ENCODE results near the gene SMIM33. TPM values are rescaled to one million over a fixed set of nuclear protein-coding genes. Genes with fewer than 3 reads are reported as not detected.
"Not testable (repeated sequence)": the region's sequence is repeated elsewhere in the genome, so short reads cannot be mapped to it uniquely, and the experiment has no call there.

Gene SMIM33
- total RNA-seq, 1 experiment from 2014 or later: not detected

GRCh38 chr5:139503879-139504278 is 33.1 kb downstream of the SMIM33 start:
- peak; percentile 27 for DNase-seq (ENCODE audit: low spot score)
- peaks cover 13% of the 10 kb centered on the region for H3K27me3 Mint-ChIP-seq (ENCODE audit: low read depth)
- H3K4me3 Mint-ChIP-seq: peak overlapping the region; percentile 54
- H3K4me1 Mint-ChIP-seq: peaks cover 27% of the 10 kb centered on the region
- peaks cover 11% of the 10 kb centered on the region for H3K36me3 Mint-ChIP-seq
- H3K27ac Mint-ChIP-seq, ATAC-seq, POLR2A ChIA-PET: not testable (repeated sequence)
- TF ChIP-seq MAX (CRISPR knock-in tag; IDR thresholded peaks at IDR 0.05): peak; percentile 37; the same call in 1 of the 2 replicates
- CTCF ChIA-PET: interaction anchor here (1.3 to 1.7 kb wide), 3 partner anchors 10 to 81 kb away, joined by 3 to 9 read pairs (median 5); partner anchors contain the start of gene STING1
- peaks cover 13% of the 10 kb centered on the region for H3K9me3 Mint-ChIP-seq

- Mint-ChIP-seq H3K9me3 (peaks cover 13% of the 10 kb centered on the region), H3K4me1 (peaks cover 27% of the 10 kb centered on the region), H3K36me3 (peaks cover 11% of the 10 kb centered on the region), H3K4me3 (0 out of 2 replicates have a peak overlapping the region, but pooled peaks have one; percentile 14), H3K27me3 (ENCODE audit: low read depth) (peaks cover 13% of the 10 kb centered on the region)
- ATAC-seq; H3K27ac Mint-ChIP-seq; DNase-seq (ENCODE audit: low spot score); POLR2A ChIA-PET: not testable (repeated sequence)
- CTCF ChIA-PET: interaction anchor here (0.9 to 1.7 kb wide), 5 partner anchors 9 to 82 kb away, joined by 3 to 9 read pairs (median 4); partner anchors contain the start of gene STING1
These were observed 33.9 kb downstream of the SMIM33 start for GRCh38 chr5:139504722-139505121.

- ChIA-PET POLR2A (interaction anchor here (0.7 to 1.1 kb wide), 5 partner anchors 73 to 171 kb away, joined by 3 to 7 read pairs (median 3); partner anchors contain the start of genes CXXC5 and DNAJC18), CTCF (interaction anchor here (0.6 to 8.4 kb wide), 30 partner anchors 8 to 1063 kb away, joined by 3 to 208 read pairs (median 5); partner anchors contain the start of genes DNAJC18, ECSCR, STING1 and UBE2D2)
- no peak overlapping the region for H3K27ac Mint-ChIP-seq
- H3K36me3 Mint-ChIP-seq: peaks cover 11% of the 10 kb centered on the region
- H3K27me3 Mint-ChIP-seq (ENCODE audit: low read depth): peaks cover 8% of the 10 kb centered on the region
- no peak overlapping the region for H3K4me3 Mint-ChIP-seq
- H3K9me3 Mint-ChIP-seq: peaks cover 14% of the 10 kb centered on the region
- peaks cover 8% of the 10 kb centered on the region for H3K4me1 Mint-ChIP-seq
- no peak for ATAC-seq
- no peak for DNase-seq (ENCODE audit: low spot score)
- no peak for TF ChIP-seq ATF3 (CRISPR knock-in tag; conservative IDR thresholded peaks at IDR 0.05)
- TF ChIP-seq PRDM15 (CRISPR knock-in tag; IDR thresholded peaks at IDR 0.05): no peak
- TF ChIP-seq EMX1 (CRISPR knock-in tag; IDR thresholded peaks at IDR 0.05): no peak
- TF ChIP-seq MLX (CRISPR knock-in tag; IDR thresholded peaks at IDR 0.05): no peak
- no peak for TF ChIP-seq ZNF281 (CRISPR knock-in tag; IDR thresholded peaks at IDR 0.05)
- TF ChIP-seq MYBL2 (CRISPR knock-in tag; IDR thresholded peaks at IDR 0.05): no peak
- TF ChIP-seq E2F4 (CRISPR knock-in tag; IDR thresholded peaks at IDR 0.05; ENCODE audit: borderline replicate concordance, low read depth): no peak
- TF ChIP-seq NR3C1 (CRISPR knock-in tag; conservative IDR thresholded peaks at IDR 0.05; ENCODE audit: low read depth): no peak
- no peak for TF ChIP-seq JAZF1 (CRISPR knock-in tag; IDR thresholded peaks at IDR 0.05)
- no peak for TF ChIP-seq E2F5 (CRISPR knock-in tag; IDR thresholded peaks at IDR 0.05)
- no peak for TF ChIP-seq ATF2 (CRISPR knock-in tag; IDR thresholded peaks at IDR 0.05; ENCODE audit: borderline replicate concordance, low read depth)
- no peak for TF ChIP-seq JUN (CRISPR knock-in tag; IDR thresholded peaks at IDR 0.05)
- no peak for TF ChIP-seq IRF2 (CRISPR knock-in tag; IDR thresholded peaks at IDR 0.05; ENCODE audit: borderline replicate concordance, low read depth)
These were observed 42.1 kb downstream of the SMIM33 start for GRCh38 chr5:139512786-139513390.
